Activated CD8-positive, alpha-beta memory T cell treated with anti-CD3 and anti-CD28 coated beads, Interleukin-2, amount 50 U/mL, for 1 hour (primary cell): ENCODE measurements around the gene INO80D.
"Not testable (repeated sequence)": the region's sequence is repeated elsewhere in the genome, so short reads cannot be mapped to it uniquely, and the experiment has no call there.

Experiments
- DNase-seq: peaks from one replicate; pipeline ENCODE4 v3.0.0-alpha.2; 2020; ENCODE audit errors: extremely low read depth

Gene INO80D

GRCh38 chr2:206028101-206028500 lies 57.9 kb downstream of the INO80D start:
- DNase-seq = no peak

- DNase-seq = no peak
These were observed 62.8 kb downstream of the INO80D start for GRCh38 chr2:206023183-206023582.

GRCh38 chr2:206020171-206020570 lies 65.8 kb downstream of the INO80D start:
- DNase-seq = no peak

GRCh38 chr2:206015746-206016145 lies 70.2 kb downstream of the INO80D start:
- DNase-seq = not testable (repeated sequence)

- DNase-seq = no peak
These were observed 74.2 kb downstream of the INO80D start for GRCh38 chr2:206011795-206012194.

- DNase-seq = no peak
These were observed 74.9 kb downstream of the INO80D start for GRCh38 chr2:206011018-206011614.

GRCh38 chr2:206004004-206004693 lies 81.8 kb downstream of the INO80D start:
- DNase-seq = no peak

- no peak for DNase-seq
These were observed 83.5 kb downstream of the INO80D start for GRCh38 chr2:206002440-206002839.

GRCh38 chr2:206001912-206002311 lies 84.1 kb downstream of the INO80D start:
- no peak for DNase-seq

- DNase-seq = no peak
These were observed 85.2 kb downstream of the INO80D start for GRCh38 chr2:206000776-206001175.

- DNase-seq = no peak
These were observed 87.4 kb downstream of the INO80D start for GRCh38 chr2:205998583-205998982.

GRCh38 chr2:205996161-205996560 lies 89.8 kb downstream of the INO80D start:
- no peak for DNase-seq

GRCh38 chr2:205995260-205995659 lies 90.7 kb downstream of the INO80D start:
- DNase-seq = no peak

GRCh38 chr2:205994344-205994743 lies 91.6 kb downstream of the INO80D start:
- DNase-seq = no peak

- no peak for DNase-seq
These were observed 95.9 kb downstream of the INO80D start for GRCh38 chr2:205990104-205990503.

- no peak for DNase-seq
These were observed 96.5 kb downstream of the INO80D start for GRCh38 chr2:205989271-205990071.

- not testable (repeated sequence) for DNase-seq
These were observed 97.3 kb downstream of the INO80D start for GRCh38 chr2:205988681-205989080.

GRCh38 chr2:205988274-205988673 lies 97.7 kb downstream of the INO80D start:
- no peak for DNase-seq

GRCh38 chr2:205986334-205986733 lies 99.6 kb downstream of the INO80D start:
- DNase-seq = not testable (repeated sequence)

GRCh38 chr2:205984381-205984780 lies 101.6 kb downstream of the INO80D start:
- no peak for DNase-seq

GRCh38 chr2:205982776-205983327 lies 103.1 kb downstream of the INO80D start:
- no peak for DNase-seq

- DNase-seq = not testable (repeated sequence)
These were observed 107.2 kb downstream of the INO80D start for GRCh38 chr2:205978728-205979127.
